A673 (cell line): ENCODE measurements around the gene UBE2D2. TPM values are rescaled to one million over a fixed set of nuclear protein-coding genes. Genes with fewer than 3 reads are reported as not detected.

ENCODE experiments used
- BruUV-seq: library from RNA; stranded (reverse); fragments of 400-500 nt; replicated peaks from 2 replicates; lab custom pipeline; 2021; lab: Mats Ljungman, UMichigan
- CTCF ChIA-PET: fragments of 300-600 bp; sonication (Branson Sonifier 250); formaldehyde crosslinking; loops from one replicate; lab custom pipeline; 2022; ENCODE audit warnings: antibody characterized with exemption; lab: Charles Lee
- POLR2A ChIA-PET: fragments of 300-600 bp; sonication (Branson Sonifier 250); formaldehyde crosslinking; loops from one replicate; lab custom pipeline; 2022; ENCODE audit warnings: antibody characterized with exemption; ENCODE audit not compliant: low non-redundant PET; lab: Charles Lee
- DNase-seq: peaks from one replicate; pipeline ENCODE4 v3.0.0-alpha.2; 2015; ENCODE audit warnings: low spot score
- H3K27ac ChIP-seq: fragments of 200-600 bp; sonication (generic); 2 replicates; pipeline ENCODE4 v1.5.1; 2016; ENCODE audit warnings: mixed run types, low read depth, mild to moderate bottlenecking, mixed read lengths, antibody characterized with exemption, low read length; ENCODE audit not compliant: poor library complexity, severe bottlenecking
- H3K27me3 ChIP-seq: fragments of 200-600 bp; sonication (generic); replicated peaks from 2 replicates; pipeline ENCODE4 v1.6.1; 2017; ENCODE audit warnings: mixed run types, low read depth, mild to moderate bottlenecking, mixed read lengths, antibody characterized with exemption, low read length; ENCODE audit not compliant: insufficient read depth, poor library complexity
- H3K36me3 ChIP-seq: fragments of 200-600 bp; sonication (generic); 2 replicates; pipeline ENCODE4 v1.6.1; 2016; ENCODE audit warnings: mixed run types, mild to moderate bottlenecking, mixed read lengths, antibody characterized with exemption, low read length; ENCODE audit not compliant: insufficient read depth, poor library complexity, severe bottlenecking
- H3K4me1 ChIP-seq: fragments of 200-600 bp; sonication (generic); 2 replicates; pipeline ENCODE4 v1.6.1; 2017; ENCODE audit warnings: mixed run types, mild to moderate bottlenecking, mixed read lengths, antibody characterized with exemption, low read length; ENCODE audit not compliant: insufficient read depth, poor library complexity, severe bottlenecking
- H3K4me3 ChIP-seq: fragments of 200-600 bp; sonication (generic); 2 replicates; pipeline ENCODE4 v1.5.1; 2016; ENCODE audit warnings: low read depth, mixed run types, mild to moderate bottlenecking, mixed read lengths, low read length; ENCODE audit not compliant: poor library complexity, severe bottlenecking
- H3K9me3 ChIP-seq: fragments of 200-600 bp; sonication (generic); 2 replicates; pipeline ENCODE4 v1.6.1; 2016; ENCODE audit warnings: mixed run types, low read depth, mild to moderate bottlenecking, mixed read lengths, antibody characterized with exemption, low read length; ENCODE audit not compliant: poor library complexity, severe bottlenecking
- CTCF ChIP-seq: fragments of 300-800, 200-600 bp; sonication (generic); conservative IDR thresholded peaks from 2 replicates; pipeline ENCODE4 v1.5.1; 2017; ENCODE audit warnings: low read depth, mild to moderate bottlenecking, antibody characterized with exemption, low read length, moderate library complexity, mixed read lengths
- EZH2 ChIP-seq: fragments of 200-600 bp; sonication (generic); IDR thresholded peaks from 2 replicates; pipeline ENCODE4 v1.6.1; 2017; ENCODE audit warnings: borderline replicate concordance, low read depth, mild to moderate bottlenecking, mixed read lengths, antibody characterized with exemption, low read length; ENCODE audit not compliant: poor library complexity, severe bottlenecking
- intact Hi-C: fragments of 100-400 bp; cut with micrococcal nuclease; formaldehyde crosslinking; loops from one replicate; pipeline ENCODE4 v1.10.0; 2022; ENCODE audit not compliant: unreplicated experiment
- total RNA-seq: library from RNA; stranded (reverse); gene quantifications from 2 replicates; pipeline ENCODE4 v1.2.3, GENCODE V29; 2021

Gene UBE2D2
- total RNA-seq, 1 experiment from 2014 or later, result 186 TPM

GRCh38 chr5:139657363-139658321, 96.5 kb downstream of the UBE2D2 start:
- H3K4me1 ChIP-seq, result peaks cover 83% of the 10 kb centered on the region
- no peaks in the 10 kb centered on the region for H3K36me3 ChIP-seq
- no peak overlapping the region for H3K4me3 ChIP-seq
- H3K27ac ChIP-seq, result peak overlapping the region; percentile 71
- DNase-seq, result no peak
- H3K9me3 ChIP-seq, result no peaks in the 10 kb centered on the region
- no TSS peak for BruUV-seq
- no peak for TF ChIP-seq EZH2
- TF ChIP-seq CTCF, result no peak
- ChIA-PET CTCF (interaction anchor here (0.6 kb wide), 1 partner anchor 65 kb away, joined by 4 read pairs; no protein-coding TSS in a partner anchor), POLR2A (no interaction called here)
- no peaks in the 10 kb centered on the region for H3K27me3 ChIP-seq
- intact Hi-C loops, result no loop called here

- Histone ChIP-seq H3K4me3 (peak overlapping the region; percentile 34), H3K4me1 (peaks cover 78% of the 10 kb centered on the region), H3K27ac (peak overlapping the region; percentile 71), H3K27me3 (no peaks in the 10 kb centered on the region), H3K9me3 (no peaks in the 10 kb centered on the region), H3K36me3 (no peaks in the 10 kb centered on the region)
- peak; percentile 84 for DNase-seq
- POLR2A ChIA-PET, result interaction anchor here (0.6 kb wide), 1 partner anchor 222 kb away, joined by 6 read pairs; no protein-coding TSS in a partner anchor
- CTCF ChIA-PET, result no interaction called here
- TF ChIP-seq EZH2 (no peak), CTCF (no peak)
- intact Hi-C loops, result no loop called here
- BruUV-seq, result no TSS peak
Measured at GRCh38 chr5:139658501-139658927, 97.4 kb downstream of the UBE2D2 start.

- H3K4me3 ChIP-seq, result peak overlapping the region; percentile 34
- POLR2A ChIA-PET, result interaction anchor here (0.6 kb wide), 1 partner anchor 222 kb away, joined by 6 read pairs; no protein-coding TSS in a partner anchor
- BruUV-seq, result no TSS peak
- no peaks in the 10 kb centered on the region for H3K27me3 ChIP-seq
- peaks cover 78% of the 10 kb centered on the region for H3K4me1 ChIP-seq
- CTCF ChIA-PET, result no interaction called here
- H3K27ac ChIP-seq, result peak overlapping the region; percentile 71
- no peaks in the 10 kb centered on the region for H3K36me3 ChIP-seq
- DNase-seq, result peak; percentile 83
- no peaks in the 10 kb centered on the region for H3K9me3 ChIP-seq
- intact Hi-C loops, result no loop called here
- TF ChIP-seq CTCF (no peak), EZH2 (no peak)
Measured at GRCh38 chr5:139658928-139659667, 98.0 kb downstream of the UBE2D2 start.
